Measurements from ENCODE around the gene HSPBAP1. TPM values are rescaled to one million over a fixed set of nuclear protein-coding genes. Genes with fewer than 3 reads are reported as not detected.

Gene HSPBAP1
- total RNA-seq, 1 donor from 2014 or later: 4.9 TPM

DNA sequence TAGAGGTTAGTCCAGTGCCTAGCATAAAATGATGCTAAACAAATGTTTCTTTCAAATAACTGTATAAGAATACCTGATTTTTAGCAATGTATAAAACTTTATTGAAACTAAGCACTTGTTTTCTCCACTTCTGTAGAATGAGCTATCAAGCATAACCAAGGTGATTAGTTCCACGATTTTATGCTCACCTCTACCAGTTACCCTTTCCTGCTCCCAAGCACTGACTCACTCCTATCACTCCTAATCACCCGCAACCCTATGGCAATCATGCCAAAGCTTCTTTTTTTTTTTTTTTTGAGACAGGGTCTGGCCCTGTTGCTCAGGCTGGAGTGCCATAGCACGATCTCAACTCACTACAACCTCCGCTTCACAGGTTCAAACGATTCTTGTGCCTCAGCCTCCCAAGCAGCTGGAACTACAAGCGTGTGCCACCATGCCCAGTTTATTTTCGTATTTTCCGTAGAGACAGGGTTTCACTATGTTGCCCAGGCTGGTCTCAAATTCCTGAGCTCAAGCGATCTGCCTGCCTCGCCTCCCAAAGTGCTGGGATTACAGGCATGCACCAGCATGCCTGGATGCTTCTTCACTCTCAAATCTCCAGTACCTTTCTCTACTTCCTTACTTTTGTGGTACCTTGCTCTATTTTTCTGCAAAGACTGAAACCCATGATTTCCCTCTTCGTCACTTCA lies 3.9 kb downstream of the HSPBAP1 start:
- intact Hi-C loops (cut with DNase I): loop anchor here (10.0 kb wide), 1 partner anchor 225 kb away; the partner anchor contains the start of genes DTX3L and PARP9
- DNase-seq (ENCODE audit: missing footprints) (no peak), ATAC-seq (no peak)

DNA sequence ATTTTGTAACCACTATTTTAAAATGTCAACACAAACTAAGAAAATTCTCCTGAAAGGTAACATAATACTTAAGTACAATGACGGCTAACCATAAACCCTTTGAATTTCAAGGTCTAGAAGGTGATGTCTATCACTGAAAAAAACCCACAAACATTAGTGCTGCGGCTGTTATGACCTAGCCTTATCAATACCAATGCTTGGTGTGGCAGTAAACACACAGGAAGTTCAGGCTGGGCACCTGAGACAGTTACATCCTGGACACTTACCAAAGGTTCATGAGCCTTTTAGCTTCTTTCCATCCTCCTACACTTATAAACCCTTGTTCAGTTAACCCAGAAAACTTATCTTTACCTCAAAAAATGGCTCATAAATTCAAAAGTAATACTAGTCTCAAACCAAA lies 5.8 kb downstream of the HSPBAP1 start:
- no peak for DNase-seq (ENCODE audit: missing footprints)
- ATAC-seq: no peak
- intact Hi-C loops (cut with DNase I): no loop called here

DNA sequence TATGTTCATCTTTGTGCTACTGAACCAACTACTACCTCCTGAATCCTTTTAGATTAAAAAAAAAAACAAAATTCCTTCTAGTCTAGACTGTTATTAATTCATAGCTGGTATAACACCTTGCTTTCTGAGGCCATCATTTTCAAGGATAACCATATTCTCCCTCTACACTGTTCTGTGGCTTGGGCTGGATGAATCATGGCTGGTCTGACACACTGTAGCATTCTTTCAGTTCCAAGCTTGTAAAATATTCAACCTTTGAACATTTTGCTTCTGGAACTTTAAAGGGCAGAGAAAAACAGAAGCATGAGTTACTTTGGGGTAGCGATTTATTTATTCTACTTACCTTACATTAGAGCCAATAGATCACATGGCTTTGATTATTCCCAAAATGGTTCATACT lies 7.6 kb downstream of the HSPBAP1 start:
- intact Hi-C loops (cut with DNase I): no loop called here

DNA sequence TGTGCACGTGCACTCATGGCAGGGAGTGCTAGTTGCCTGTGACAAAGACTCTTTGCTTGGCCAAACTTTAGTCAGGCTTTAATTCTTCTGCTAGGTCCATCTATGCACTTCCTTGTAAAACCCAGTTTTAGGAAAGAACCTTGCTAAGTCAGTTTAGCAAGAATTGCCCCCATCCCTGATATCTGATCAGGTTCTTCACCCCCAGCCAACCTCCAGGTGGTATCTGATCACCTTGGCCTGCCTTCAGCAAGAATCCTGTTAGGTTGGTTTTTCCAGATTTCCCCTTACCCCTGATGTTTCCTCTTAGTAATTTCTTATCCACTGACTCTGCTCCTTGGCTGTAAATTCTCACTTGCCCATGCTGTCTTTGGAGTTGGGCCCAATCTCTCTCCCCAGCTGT lies 8.4 kb downstream of the HSPBAP1 start:
- DNase-seq (ENCODE audit: missing footprints) (no peak), ATAC-seq (no peak)
- intact Hi-C loops (cut with DNase I): no loop called here

More for the DNA sequence above, 7.6 kb downstream of the HSPBAP1 start:
- DNase-seq (ENCODE audit: missing footprints): no peak
- ATAC-seq: no peak

DNA sequence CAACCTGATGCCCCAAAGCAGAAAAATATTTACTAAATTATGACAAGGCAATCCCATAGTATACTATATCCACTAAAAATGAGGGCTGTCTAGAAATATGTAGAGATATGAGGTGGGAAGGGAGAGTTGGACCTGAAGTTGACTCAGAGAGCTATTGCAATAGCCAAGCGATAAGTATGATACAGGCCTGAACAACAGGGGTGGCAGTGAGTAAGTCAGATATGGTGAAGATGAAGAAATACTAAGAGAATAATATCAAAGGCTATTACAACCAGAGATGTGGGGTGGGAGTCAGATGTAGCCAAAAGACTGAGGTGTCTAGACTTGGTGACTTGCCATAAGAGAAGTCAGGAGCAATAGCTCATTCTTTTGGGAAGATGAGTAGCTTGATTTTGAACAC lies 9.2 kb downstream of the HSPBAP1 start:
- ATAC-seq: no peak
- intact Hi-C loops (cut with DNase I): no loop called here

DNA sequence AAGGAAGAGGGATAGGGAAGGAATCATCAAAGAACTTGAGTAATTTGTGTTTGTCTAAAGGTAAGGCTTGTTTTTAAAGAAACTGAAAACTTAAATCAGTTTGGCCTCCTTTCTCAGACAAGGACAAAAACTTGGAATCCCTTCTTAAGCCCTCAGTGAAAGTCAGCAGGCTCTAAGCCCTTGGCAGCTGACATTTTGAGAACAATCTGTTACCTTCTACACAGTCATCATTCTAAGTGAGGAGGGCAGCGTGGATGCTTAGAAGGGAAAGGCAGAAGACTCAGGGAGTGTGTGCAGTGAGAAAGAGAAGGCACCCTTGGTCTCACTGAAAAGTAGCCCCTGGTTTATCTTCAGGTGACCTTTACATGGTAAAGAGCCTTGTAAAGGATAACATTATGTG lies 10.8 kb downstream of the HSPBAP1 start:
- DNase-seq (ENCODE audit: missing footprints): no peak
- intact Hi-C loops (cut with DNase I): no loop called here
- no peak for ATAC-seq

More for the DNA sequence above, 9.2 kb downstream of the HSPBAP1 start:
- DNase-seq (ENCODE audit: missing footprints): no peak

DNA sequence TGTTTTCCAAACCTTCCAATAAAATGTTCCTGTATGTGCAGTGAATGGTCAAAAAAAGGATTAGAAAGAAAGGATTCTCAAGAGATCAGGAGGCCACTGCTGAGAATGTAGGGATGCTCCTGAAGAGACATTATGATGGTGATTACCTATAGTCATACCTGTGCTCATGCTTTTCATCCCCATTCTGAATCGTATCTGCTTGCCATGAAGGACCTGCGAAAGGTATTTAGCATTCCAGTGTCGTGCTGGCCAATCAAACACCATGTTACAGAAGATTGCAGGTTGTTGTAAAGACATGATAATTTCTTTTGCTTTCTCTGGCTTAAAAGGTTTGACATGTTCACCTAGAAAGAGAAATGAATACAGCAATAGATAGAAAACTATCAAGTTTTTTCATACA lies 16.1 kb downstream of the HSPBAP1 start:
- intact Hi-C loops (cut with DNase I): no loop called here
- no peak for DNase-seq (ENCODE audit: missing footprints)
- ATAC-seq: no peak

DNA sequence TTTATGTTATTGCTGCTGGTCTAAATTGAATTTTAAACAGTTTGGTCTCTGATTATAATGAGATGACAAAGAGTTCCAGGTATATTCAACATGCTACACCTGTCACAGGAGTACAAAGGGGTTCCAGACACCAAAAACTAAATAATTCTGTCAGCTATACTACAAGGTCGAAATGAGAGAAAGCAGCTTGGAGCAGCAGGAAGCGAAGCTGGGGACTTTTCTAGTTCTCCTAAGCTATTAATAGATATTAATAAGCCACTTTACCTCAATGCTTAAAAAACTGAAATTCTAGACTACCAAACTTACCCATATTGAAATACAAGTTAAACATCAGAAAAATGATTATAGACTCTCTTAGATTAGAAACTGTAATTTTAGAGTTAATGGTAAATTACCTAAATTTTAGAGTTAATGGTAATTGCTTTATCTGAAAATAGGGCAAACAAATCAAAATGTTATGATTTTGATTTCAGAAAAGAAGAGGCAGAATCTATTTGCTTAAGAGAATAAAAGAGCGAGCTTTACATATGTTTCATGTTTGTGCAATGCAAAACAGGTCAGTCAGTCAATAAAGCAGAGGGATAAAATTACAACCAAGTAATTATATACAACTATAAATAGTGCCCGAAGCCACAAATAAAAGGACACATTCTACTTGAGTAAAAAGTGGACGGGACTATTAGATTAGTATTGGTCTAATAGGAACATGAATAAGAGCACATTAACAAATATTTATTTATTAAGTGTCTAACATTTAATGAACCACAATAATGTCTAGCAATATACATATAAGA lies 16.8 kb downstream of the HSPBAP1 start:
- DNase-seq (ENCODE audit: missing footprints): no peak
- intact Hi-C loops (cut with DNase I): no loop called here
- no peak for ATAC-seq

DNA sequence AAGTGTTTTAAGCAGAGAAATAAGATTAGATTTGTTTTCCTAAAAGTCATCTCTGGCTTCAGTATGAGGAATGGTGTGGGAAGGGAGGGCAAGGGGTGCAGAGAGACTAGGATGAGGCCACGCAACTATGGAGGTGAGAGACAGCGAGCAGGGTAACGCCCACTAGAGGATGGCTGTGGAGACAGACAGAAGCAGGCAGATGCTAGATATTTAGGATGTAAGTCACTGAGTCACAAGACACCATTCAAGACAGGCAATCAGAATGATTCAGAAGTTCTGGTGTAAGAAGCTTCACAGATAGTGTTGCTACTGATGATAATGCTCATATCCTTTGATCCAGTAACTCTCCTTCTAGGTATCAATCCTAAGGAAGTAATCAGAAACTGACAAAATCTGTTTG lies 19.1 kb downstream of the HSPBAP1 start:
- ATAC-seq (no peak), DNase-seq (ENCODE audit: missing footprints) (no peak)
- intact Hi-C loops (cut with DNase I): no loop called here

DNA sequence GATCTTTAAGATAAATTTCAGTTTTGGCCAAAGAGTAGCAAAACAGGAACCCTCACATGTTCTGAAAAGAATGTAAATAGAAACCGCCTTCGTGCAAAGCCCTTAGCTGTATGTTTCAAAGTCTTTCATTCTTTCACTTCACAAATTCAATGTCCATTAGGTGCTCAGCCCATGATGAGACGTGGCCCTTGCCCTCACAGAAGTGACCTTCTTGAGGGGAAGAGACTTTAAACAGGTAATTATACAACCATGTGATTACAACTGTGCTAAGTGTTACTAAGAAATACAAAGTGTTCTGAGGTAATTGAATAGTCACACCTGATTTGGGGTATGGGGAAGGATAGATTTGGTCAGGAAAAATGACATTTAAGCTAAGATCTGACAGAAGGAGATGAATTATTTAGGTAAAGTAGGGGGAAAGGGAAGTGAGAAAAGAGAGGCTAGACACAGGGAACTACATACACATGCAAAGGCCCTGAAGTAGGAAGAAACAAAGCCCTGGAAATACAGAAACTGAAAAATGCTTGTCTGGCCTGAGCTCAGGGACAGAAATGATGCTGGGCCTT lies 19.6 kb downstream of the HSPBAP1 start:
- no peak for ATAC-seq
- intact Hi-C loops (cut with DNase I): no loop called here
- no peak for DNase-seq (ENCODE audit: missing footprints)

DNA sequence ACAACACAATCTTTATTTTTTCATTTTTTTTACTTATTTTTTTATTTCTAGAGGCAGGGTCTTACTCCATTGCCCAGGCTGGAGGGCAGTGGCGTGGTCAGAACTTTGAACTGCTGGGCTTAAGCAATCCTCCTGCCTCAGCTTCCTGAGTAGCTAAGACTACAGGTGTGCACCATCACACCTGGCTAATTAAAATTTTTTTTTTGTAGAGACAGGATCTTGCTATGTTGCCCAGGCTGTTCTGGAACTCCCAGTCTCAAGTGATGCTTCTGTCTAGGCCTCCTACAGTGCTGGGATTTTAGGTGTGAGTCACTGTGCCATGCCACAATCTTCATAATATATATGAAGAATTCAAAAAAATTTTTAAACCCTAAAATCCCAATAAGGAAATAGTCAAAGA lies 20.8 kb downstream of the HSPBAP1 start:
- no peak for ATAC-seq
- DNase-seq (ENCODE audit: missing footprints): no peak
- intact Hi-C loops (cut with DNase I): no loop called here

DNA sequence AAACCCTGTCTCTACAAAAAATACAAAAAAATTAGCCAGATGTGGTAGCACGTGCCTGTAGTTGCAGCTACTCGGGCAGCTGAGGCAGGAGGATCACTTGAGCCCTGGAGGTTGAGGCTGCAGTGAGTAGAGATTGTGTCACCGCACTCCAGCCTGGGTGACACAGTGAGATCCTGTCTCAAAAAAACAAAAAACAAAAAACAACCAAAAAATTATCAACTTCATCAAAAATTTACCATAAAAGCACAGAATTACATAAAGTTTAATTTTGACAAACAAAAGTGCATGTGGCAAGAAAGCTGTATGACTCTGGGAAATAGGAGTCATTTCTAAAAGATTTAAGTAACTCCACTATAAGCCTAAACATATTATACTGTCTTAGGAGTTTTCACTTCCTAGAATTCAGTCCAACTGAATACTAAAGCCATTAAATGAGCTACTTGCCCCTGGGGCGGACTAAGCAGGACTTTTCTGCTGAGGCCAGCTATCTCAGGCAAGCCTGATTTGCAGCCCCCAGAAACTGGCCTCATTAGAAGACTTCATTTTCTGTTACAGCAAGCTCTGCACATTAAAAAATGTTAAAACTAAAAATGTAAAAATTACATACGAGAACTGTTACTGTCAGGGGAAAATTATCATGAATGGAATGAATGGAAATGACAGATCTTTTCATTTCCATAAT lies 23.0 kb downstream of the HSPBAP1 start:
- intact Hi-C loops (cut with DNase I): no loop called here
- ATAC-seq: no peak
- DNase-seq (ENCODE audit: missing footprints): no peak

DNA sequence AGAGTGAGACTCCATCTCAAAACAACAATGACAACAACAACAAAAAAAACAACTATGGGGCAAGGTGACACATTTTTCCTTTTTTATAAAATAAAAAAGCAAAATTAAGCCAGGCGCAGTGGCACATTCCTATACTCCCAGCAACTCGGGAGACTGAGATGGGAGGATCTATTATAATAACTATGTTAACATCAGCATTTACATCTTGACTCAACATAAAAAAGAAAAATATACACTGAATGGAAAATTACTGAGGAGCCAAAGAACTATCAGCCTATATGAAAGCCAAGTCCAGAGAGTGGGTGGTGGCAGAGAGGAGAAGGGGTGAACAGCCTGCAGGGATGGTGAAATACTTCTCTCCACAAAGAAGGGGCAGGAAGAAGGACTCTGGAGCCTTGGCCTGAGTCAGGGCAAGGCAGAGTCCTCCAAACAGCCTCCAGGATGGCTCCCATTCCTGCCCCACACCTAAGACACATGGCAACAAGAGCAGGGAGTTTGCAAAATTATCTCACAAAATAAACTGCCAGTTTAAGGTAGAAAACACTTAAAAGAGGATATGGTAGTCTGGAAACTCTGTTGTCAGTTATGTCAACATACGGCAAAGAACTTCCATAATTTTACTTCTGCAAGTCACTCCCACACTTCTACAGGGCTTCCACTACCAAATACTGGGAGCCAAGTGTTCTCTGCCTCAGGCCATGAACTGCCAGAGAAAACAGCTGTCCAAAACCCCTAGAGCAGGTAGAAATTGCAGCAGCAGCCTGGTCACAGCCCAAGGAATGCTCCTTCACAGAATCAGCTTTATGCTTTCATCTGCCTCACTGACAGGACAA lies 25.9 kb downstream of the HSPBAP1 start:
- ATAC-seq (peak; percentile 50), DNase-seq (ENCODE audit: missing footprints) (no peak)
- intact Hi-C loops (cut with DNase I): no loop called here

DNA sequence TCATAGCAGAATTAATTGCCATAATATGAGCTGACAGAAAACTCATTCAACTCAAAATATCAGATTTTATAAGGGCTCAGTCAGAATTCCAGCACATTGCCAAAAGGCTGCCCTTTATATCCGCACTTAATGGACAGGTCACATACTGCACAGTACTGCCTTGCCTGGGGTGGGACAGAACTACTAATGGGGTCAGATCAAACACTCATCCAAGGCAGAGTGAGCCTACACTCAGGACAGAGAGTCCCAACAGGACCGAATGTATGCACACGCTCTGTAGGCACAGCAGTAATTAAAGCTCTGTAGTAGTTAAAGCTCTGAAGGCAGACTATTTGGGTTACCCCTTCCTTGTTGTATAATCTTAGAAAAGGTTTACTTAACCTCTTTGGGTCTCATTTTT lies 27.2 kb downstream of the HSPBAP1 start:
- intact Hi-C loops (cut with DNase I): no loop called here
- no peak for DNase-seq (ENCODE audit: missing footprints)
- no peak for ATAC-seq

DNA sequence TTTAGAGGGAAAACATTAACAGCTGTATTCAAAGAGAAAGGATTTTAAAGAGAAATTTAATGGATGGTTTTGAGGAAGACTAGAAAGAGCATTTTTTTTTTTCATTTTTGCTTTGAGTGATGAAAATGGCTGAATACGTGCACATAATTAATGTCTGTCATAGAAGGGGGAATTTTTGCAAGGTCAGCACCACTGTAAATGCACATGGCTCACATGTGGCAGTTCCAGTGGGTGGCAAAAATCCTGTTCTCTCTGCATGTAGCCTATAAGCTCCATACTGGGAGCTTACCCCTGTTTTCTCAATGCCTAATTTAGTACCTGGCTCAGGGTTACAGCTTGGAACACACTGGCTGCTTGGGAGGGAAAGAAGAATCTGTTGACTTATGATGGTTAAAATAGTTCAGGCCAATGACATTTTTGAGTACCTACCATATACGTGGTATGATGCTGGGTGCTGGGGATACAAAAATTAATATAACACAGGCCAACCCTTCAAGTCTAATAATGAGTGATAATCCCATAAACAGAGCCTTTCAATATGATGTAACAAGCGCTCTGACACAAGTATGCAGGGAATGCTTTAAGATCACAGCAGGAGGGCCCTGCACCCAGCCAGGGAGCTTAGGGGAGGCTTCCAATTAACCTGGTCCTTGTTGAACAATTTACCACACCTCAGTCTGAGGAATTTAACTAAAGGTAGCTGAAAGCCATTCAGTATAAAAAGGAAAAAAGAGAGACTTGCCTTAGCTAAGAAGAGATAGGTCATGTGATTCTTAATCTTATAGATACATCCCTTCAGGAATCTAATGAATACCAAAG lies 33.0 kb downstream of the HSPBAP1 start:
- intact Hi-C loops (cut with DNase I): no loop called here
- ATAC-seq (no peak), DNase-seq (ENCODE audit: missing footprints) (no peak)

DNA sequence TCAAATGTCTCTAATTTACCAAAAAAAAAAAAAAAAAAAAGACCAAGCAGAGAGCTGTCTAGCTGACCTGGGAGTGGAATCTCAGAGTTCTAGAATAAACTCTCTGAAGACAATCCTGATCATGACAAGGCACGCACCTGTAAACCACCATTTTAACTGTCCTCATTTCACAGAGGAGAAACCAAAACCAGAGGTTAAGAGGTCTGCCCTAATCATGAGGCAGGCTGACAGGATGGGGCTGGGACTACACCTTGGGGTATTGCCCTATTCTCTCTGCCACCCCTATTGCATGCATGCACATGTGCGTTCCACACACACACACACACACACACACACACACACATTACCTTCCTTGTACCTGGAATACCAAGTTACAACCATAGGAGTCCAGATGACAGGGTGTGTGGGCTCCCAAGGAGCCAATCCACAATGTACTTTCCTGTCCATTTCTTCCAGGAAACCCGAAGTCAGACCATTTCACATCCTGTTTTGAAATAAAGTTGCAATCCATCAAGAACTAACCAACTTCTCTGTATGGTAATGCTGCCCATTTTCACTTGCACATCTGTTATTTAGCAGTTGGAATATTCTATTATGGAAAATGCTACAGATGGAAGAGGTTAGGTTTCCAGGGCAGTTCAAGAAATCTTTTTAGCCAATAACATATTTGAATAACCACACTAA lies 34.6 kb downstream of the HSPBAP1 start:
- DNase-seq (ENCODE audit: missing footprints): no peak
- intact Hi-C loops (cut with DNase I): no loop called here
- ATAC-seq: no peak

DNA sequence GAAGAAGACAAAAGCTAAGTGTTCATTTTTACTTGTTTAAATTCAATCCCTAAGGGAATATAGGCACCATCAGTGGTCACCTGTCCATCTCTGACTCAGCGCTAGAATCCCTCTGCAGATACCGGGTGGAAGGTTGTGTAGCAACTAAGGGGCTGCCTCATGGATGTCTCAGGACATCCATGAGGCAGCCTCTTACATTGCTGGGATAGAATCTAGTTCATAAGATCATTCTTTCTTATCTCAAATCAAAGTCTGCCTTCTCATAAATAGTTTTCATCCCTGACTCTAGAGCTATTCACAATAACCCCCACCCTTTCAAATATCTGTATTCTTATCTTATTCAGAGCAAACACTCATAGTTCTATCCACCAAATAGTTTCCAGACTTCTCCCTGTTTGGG lies 38.1 kb downstream of the HSPBAP1 start:
- no peak for ATAC-seq
- intact Hi-C loops (cut with DNase I): no loop called here
- DNase-seq (ENCODE audit: missing footprints): no peak
